GM12878 (cell line): ENCODE measurements around the gene ALCAM. TPM values are rescaled to one million over a fixed set of nuclear protein-coding genes. Genes with fewer than 3 reads are reported as not detected.

Source experiments
- ATAC-seq: fragments of 200-7000 bp; cut with Tn5 transposase; 3 replicates; pipeline ENCODE4 v1.9.1; 2020; ENCODE audit warnings: mild to moderate bottlenecking, moderate library complexity
- BruUV-seq: library from RNA; stranded (reverse); fragments of 400-500 nt; replicated peaks from 2 replicates; lab custom pipeline; 2021; lab: Mats Ljungman, UMichigan
- CTCF ChIA-PET: fragments of 300-600 bp; sonication (Branson Sonifier 250); formaldehyde crosslinking; extraction: SDS; loops from one replicate; lab custom pipeline; 2021; ENCODE audit warnings: inconsistent platforms; lab: Yijun Ruan, JAX
- POLR2A ChIA-PET: fragments of 350-600 bp; formaldehyde crosslinking; extraction: SDS; loops from one replicate; lab custom pipeline; 2021; ENCODE audit warnings: inconsistent platforms; lab: Charles Lee
- RAD21 ChIA-PET: fragments of 300-600 bp; sonication (Branson Sonifier 250); formaldehyde crosslinking; loops from one replicate; lab custom pipeline; 2023; ENCODE audit warnings: antibody characterized with exemption; ENCODE audit not compliant: unreplicated experiment; lab: Charles Lee
- SMC1A ChIA-PET: fragments of 300-600 bp; sonication (Branson Sonifier 250); formaldehyde crosslinking; loops from one replicate; lab custom pipeline; 2023; ENCODE audit not compliant: unreplicated experiment, uncharacterized antibody; lab: Charles Lee
- DNase-seq: peaks from one replicate; pipeline ENCODE4 v3.0.0-alpha.2; 2011; ENCODE audit warnings: low read depth, low spot score
- FAIRE-seq: peaks from 3 replicates; lab custom pipeline; 2011; peaks lifted over from hg19 to GRCh38; lab: Jason Lieb, UNC
- H2AFZ ChIP-seq: 2 replicates; pipeline ENCODE4 v1.6.0; 2011; ENCODE audit warnings: low read depth, low read length, control low read depth; ENCODE audit not compliant: control insufficient read depth
- H3K27ac ChIP-seq: 2 replicates; pipeline ENCODE4 v1.5.1; 2011; ENCODE audit warnings: control low read depth; ENCODE audit not compliant: control insufficient read depth, insufficient read depth
- H3K27me3 ChIP-seq, 2 experiments: replicated peaks in 1 of 2; 2 replicates each; pipeline versions ENCODE4 v1.6.0 to v1.6.1; 2011; ENCODE audit warnings: low read length in 1 of 2; ENCODE audit not compliant: control insufficient read depth in 2 of 2, insufficient read depth in 2 of 2
- H3K36me3 ChIP-seq, 2 experiments: 2 replicates each; pipeline ENCODE4 v1.5.1; 2011; ENCODE audit warnings: low read length in 1 of 2; ENCODE audit not compliant: control insufficient read depth in 2 of 2, insufficient read depth in 2 of 2
- H3K4me1 ChIP-seq: 2 replicates; pipeline ENCODE4 v1.6.1; 2011; ENCODE audit warnings: mild to moderate bottlenecking, low read length, moderate library complexity, mixed read lengths; ENCODE audit not compliant: control insufficient read depth, insufficient read depth
- H3K4me2 ChIP-seq: 2 replicates; pipeline ENCODE4 v1.6.0; 2011; ENCODE audit warnings: control low read depth; ENCODE audit not compliant: control insufficient read depth, insufficient read depth
- H3K4me3 ChIP-seq: fragments of 200-600 bp; sonication (generic); 2 replicates; pipeline ENCODE4 v1.5.1; 2016
- H3K79me2 ChIP-seq: 2 replicates; pipeline ENCODE4 v1.6.0; 2011; ENCODE audit warnings: low read length; ENCODE audit not compliant: control insufficient read depth, insufficient read depth
- H3K9ac ChIP-seq: 2 replicates; pipeline ENCODE4 v1.8.0; 2011; ENCODE audit warnings: low read length, control low read depth, mixed read lengths; ENCODE audit not compliant: control insufficient read depth, insufficient read depth
- H3K9me3 ChIP-seq: replicated peaks from 3 replicates; pipeline ENCODE4 v1.5.1; 2011; ENCODE audit warnings: mild to moderate bottlenecking, low read length; ENCODE audit not compliant: control insufficient read depth, insufficient read depth
- H4K20me1 ChIP-seq: 2 replicates; pipeline ENCODE4 v1.6.0; 2011; ENCODE audit not compliant: control insufficient read depth, insufficient read depth
- CBFB ChIP-seq: IDR thresholded peaks from 2 replicates; pipeline ENCODE4 v1.6.1; 2016; ENCODE audit warnings: antibody characterized with exemption, low read depth
- KAT2A ChIP-seq: conservative IDR thresholded peaks from 2 replicates; pipeline ENCODE4 v1.6.1; 2011; ENCODE audit warnings: low read depth, low read length; ENCODE audit not compliant: control insufficient read depth
- SIN3A ChIP-seq: IDR thresholded peaks from 2 replicates; pipeline ENCODE4 v1.6.1; 2012; ENCODE audit warnings: low read depth, low read length, improper control_type of control experiment
- ZNF217 ChIP-seq: fragments of 450-650 bp; IDR thresholded peaks from 2 replicates; pipeline ENCODE4 v1.6.1; 2017; ENCODE audit warnings: antibody characterized with exemption, mild to moderate bottlenecking
- WGBS: methylation state at CpG from one replicate; pipeline ENCODE4 v1.1.6; 2016; ENCODE audit warnings: low lambda C conversion rate; ENCODE audit not compliant: insufficient replicate concordance, insufficient coverage; ENCODE audit errors: missing lambda C conversion rate; 5-methylcytosine and 5-hydroxymethylcytosine counted together
- in situ Hi-C: fragments of 300-500 bp; cut with MboI; formaldehyde crosslinking; loops from 9 replicates; pipeline ENCODE4 v1.14.3; 2018; ENCODE audit warnings: mixed read lengths
- intact Hi-C: fragments of 100-400 bp; cut with micrococcal nuclease; formaldehyde crosslinking; loops from one replicate; pipeline ENCODE4 v1.14.2; 2022; ENCODE audit not compliant: unreplicated experiment
- polyA plus RNA-seq, 11 experiments: library from polyadenylated mRNA; depleted of rRNA in 4 of 11; unstranded in 6 of 11; stranded (reverse) in 5 of 11; fragments of >200 nt; fragmentation: Nextera tagmentation in 4 of 11; fragmentation: Illumina TruSeq in 1 of 11; extraction: Ambion mirVana in 4 of 11; extraction: Trizol in 1 of 11; gene quantifications; 1 replicate in 1 of 11; 2 replicates in 10 of 11; pipeline versions ENCODE4 v1.2.1 to v1.2.3, GENCODE V29; 2011 to 2016; ENCODE audit warnings: inconsistent platforms in 2 of 11, missing spikeins in 2 of 11, low read depth in 1 of 11
- total RNA-seq, 4 experiments: library from RNA; depleted of rRNA in 3 of 4; stranded (reverse); fragments of >200 nt in 3 of 4; fragmentation: Illumina TruSeq in 1 of 4; extraction: Trizol in 1 of 4; gene quantifications; 2 replicates each; pipeline versions ENCODE4 v1.2.1 to v1.2.3, GENCODE V29; 2013 to 2021
- TF ChIP-seq, protein P1 (sequence below), 3 experiments: IDR thresholded peaks in 2 of 3; conservative IDR thresholded peaks in 1 of 3; 2 replicates each; pipeline ENCODE4 v1.5.1; 2011; ENCODE audit warnings: low read depth in 3 of 3, low read length in 3 of 3, mild to moderate bottlenecking in 3 of 3, control low read depth in 2 of 3, moderate library complexity in 2 of 3, inconsistent platforms in 1 of 3, mixed read lengths in 1 of 3; ENCODE audit not compliant: control insufficient read depth in 2 of 3, insufficient read depth in 1 of 3; ENCODE audit errors: extremely low read depth in 1 of 3

The ALCAM gene
- total and polyA plus RNA-seq, 10 of the 15 experiments (the other 5 are each of a cell fraction or from before 2014, with no cell fraction given) = 12.2 to 54.2 (median 32.6) TPM

DNA sequence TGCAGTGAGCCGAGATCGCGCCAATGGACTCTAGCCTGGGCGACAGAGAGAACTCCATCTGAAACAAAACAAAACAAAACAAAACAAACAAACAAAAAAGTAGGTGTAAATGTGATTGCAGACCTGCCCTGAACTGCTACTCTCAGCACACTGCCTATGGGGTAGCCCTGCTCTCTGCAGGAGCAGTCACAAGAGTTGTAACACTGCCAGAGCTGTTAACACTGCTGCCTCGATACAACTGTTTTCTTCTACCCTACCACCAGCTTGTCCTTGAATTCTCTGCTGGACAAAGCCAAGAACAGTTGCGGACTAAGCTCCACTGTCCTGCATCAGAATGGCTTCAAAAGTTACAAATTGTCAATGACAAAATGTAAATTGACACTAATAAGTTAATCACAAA is 89.3 kb downstream of the ALCAM start:
- no peaks in the 10 kb centered on the region for H3K9me3 ChIP-seq
- in situ Hi-C loops (no loop called here), intact Hi-C loops (no loop called here)
- no TSS peak for BruUV-seq
- H2AFZ ChIP-seq = no peak overlapping the region
- TF ChIP-seq KAT2A = no peak
- TF ChIP-seq CBFB = no peak
- TF ChIP-seq, protein P1, sequence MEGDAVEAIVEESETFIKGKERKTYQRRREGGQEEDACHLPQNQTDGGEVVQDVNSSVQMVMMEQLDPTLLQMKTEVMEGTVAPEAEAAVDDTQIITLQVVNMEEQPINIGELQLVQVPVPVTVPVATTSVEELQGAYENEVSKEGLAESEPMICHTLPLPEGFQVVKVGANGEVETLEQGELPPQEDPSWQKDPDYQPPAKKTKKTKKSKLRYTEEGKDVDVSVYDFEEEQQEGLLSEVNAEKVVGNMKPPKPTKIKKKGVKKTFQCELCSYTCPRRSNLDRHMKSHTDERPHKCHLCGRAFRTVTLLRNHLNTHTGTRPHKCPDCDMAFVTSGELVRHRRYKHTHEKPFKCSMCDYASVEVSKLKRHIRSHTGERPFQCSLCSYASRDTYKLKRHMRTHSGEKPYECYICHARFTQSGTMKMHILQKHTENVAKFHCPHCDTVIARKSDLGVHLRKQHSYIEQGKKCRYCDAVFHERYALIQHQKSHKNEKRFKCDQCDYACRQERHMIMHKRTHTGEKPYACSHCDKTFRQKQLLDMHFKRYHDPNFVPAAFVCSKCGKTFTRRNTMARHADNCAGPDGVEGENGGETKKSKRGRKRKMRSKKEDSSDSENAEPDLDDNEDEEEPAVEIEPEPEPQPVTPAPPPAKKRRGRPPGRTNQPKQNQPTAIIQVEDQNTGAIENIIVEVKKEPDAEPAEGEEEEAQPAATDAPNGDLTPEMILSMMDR (IDR thresholded peaks at IDR 0.05 in 2 of 3, conservative IDR thresholded peaks at IDR 0.05 in 1 of 3; ENCODE audit: control insufficient read depth in 2 of 3, extremely low read depth in 1 of 3, insufficient read depth in 1 of 3, low read depth in 3 of 3, low read length in 3 of 3) = no peak
- TF ChIP-seq ZNF217 = no peak
- no peak for TF ChIP-seq SIN3A
- no peak for ATAC-seq
- WGBS = 96% methylated on average over 6 of the region's 6 CpGs
- H3K9ac ChIP-seq = no peak overlapping the region
- POLR2A ChIA-PET = no interaction called here
- CTCF ChIA-PET = no interaction called here
- no peak for FAIRE-seq
- SMC1A ChIA-PET = interaction anchor here (1.4 to 1.9 kb wide), 2 partner anchors 10 to 20 kb away, joined by 5 to 8 read pairs; no protein-coding TSS in a partner anchor
- no peak overlapping the region for H3K4me3 ChIP-seq
- no peaks in the 10 kb centered on the region for H3K27me3 ChIP-seq
- H4K20me1 ChIP-seq = no peaks in the 10 kb centered on the region
- H3K4me1 ChIP-seq = no peaks in the 10 kb centered on the region
- H3K27ac ChIP-seq = no peak overlapping the region
- no peaks in the 10 kb centered on the region; the same call in 1 of the 2 replicates for H3K79me2 ChIP-seq
- no peak for DNase-seq
- RAD21 ChIA-PET = no interaction called here
- no peak overlapping the region for H3K4me2 ChIP-seq
- H3K36me3 ChIP-seq = peaks cover 0 to 1% of the 10 kb centered on the region in 2 experiments; a peak in 1 of 4 replicates
